Ramos (cell line): ENCODE measurements around the gene NFE2L2.
"Not testable (repeated sequence)": the region's sequence is repeated elsewhere in the genome, so short reads cannot be mapped to it uniquely, and the experiment has no call there.

Experiments
- in situ Hi-C: fragments of 300-500 bp; cut with MboI; formaldehyde crosslinking; loops from one replicate; pipeline ENCODE4 v1.14.3; 2022; ENCODE audit warnings: low sequenced_read_pairs; ENCODE audit not compliant: unreplicated experiment

The NFE2L2 gene

GRCh38 chr2:177241711-177242120 is 22.8 kb downstream of the NFE2L2 start:
- in situ Hi-C loops, result no loop called here

GRCh38 chr2:177239932-177240630 is 24.4 kb downstream of the NFE2L2 start:
- in situ Hi-C loops, result no loop called here

- in situ Hi-C loops, result no loop called here
Observed at GRCh38 chr2:177239053-177239452, 25.5 kb downstream of the NFE2L2 start.

- in situ Hi-C loops, result no loop called here
Observed at GRCh38 chr2:177237932-177238331, 26.6 kb downstream of the NFE2L2 start.

GRCh38 chr2:177235855-177236437 is 28.6 kb downstream of the NFE2L2 start:
- in situ Hi-C loops, result no loop called here

- in situ Hi-C loops, result no loop called here
Observed at GRCh38 chr2:177234267-177234666, 30.3 kb downstream of the NFE2L2 start.

- in situ Hi-C loops, result no loop called here
Observed at GRCh38 chr2:177232098-177232704, 32.3 kb downstream of the NFE2L2 start.

- in situ Hi-C loops, result no loop called here
Observed at GRCh38 chr2:177231270-177231669, 33.3 kb downstream of the NFE2L2 start.

GRCh38 chr2:177229442-177230242 is 34.9 kb downstream of the NFE2L2 start:
- in situ Hi-C loops, result no loop called here

GRCh38 chr2:177225965-177226360 is 38.6 kb downstream of the NFE2L2 start:
- in situ Hi-C loops, result no loop called here

GRCh38 chr2:177223436-177223835 is 41.1 kb downstream of the NFE2L2 start:
- in situ Hi-C loops, result not testable (repeated sequence)

- in situ Hi-C loops, result no loop called here
Observed at GRCh38 chr2:177221970-177222369, 42.6 kb downstream of the NFE2L2 start.

- in situ Hi-C loops, result no loop called here
Observed at GRCh38 chr2:177221534-177221933, 43.0 kb downstream of the NFE2L2 start.

GRCh38 chr2:177219787-177220186 is 44.7 kb downstream of the NFE2L2 start:
- in situ Hi-C loops, result not testable (repeated sequence)

GRCh38 chr2:177217247-177217843 is 47.2 kb downstream of the NFE2L2 start:
- in situ Hi-C loops, result no loop called here

- in situ Hi-C loops, result no loop called here
Observed at GRCh38 chr2:177212891-177213856, 51.4 kb downstream of the NFE2L2 start.

GRCh38 chr2:177212106-177212890 is 52.2 kb downstream of the NFE2L2 start, which contains the start of gene HNRNPA3:
Gene HNRNPA3, plus strand, starts transcription at chr2:177212794. Its CDS starts 6 bp downstream, at chr2:177212800.
- in situ Hi-C loops, result no loop called here

- in situ Hi-C loops, result no loop called here
Observed at GRCh38 chr2:177211576-177212105, 52.9 kb downstream of the NFE2L2 start.
